HFF-Myc (cell line): ENCODE results near the gene CDH4.

Experiments used
- DNase-seq: peaks from one replicate; pipeline ENCODE4 v3.0.0-alpha.2; 2011; ENCODE audit warnings: low read depth; ENCODE audit errors: extremely low read depth
- H3K4me3 ChIP-seq: replicated peaks from 2 replicates; pipeline ENCODE4 v1.5.1; 2011; ENCODE audit warnings: low read depth, mild to moderate bottlenecking, control low read depth, low read length
- TF ChIP-seq, protein P1 (sequence below): IDR thresholded peaks from 2 replicates; pipeline ENCODE4 v1.5.1; 2012; ENCODE audit warnings: mild to moderate bottlenecking, low read depth, low read length, control low read depth; ENCODE audit errors: missing control alignments

Gene CDH4

DNA sequence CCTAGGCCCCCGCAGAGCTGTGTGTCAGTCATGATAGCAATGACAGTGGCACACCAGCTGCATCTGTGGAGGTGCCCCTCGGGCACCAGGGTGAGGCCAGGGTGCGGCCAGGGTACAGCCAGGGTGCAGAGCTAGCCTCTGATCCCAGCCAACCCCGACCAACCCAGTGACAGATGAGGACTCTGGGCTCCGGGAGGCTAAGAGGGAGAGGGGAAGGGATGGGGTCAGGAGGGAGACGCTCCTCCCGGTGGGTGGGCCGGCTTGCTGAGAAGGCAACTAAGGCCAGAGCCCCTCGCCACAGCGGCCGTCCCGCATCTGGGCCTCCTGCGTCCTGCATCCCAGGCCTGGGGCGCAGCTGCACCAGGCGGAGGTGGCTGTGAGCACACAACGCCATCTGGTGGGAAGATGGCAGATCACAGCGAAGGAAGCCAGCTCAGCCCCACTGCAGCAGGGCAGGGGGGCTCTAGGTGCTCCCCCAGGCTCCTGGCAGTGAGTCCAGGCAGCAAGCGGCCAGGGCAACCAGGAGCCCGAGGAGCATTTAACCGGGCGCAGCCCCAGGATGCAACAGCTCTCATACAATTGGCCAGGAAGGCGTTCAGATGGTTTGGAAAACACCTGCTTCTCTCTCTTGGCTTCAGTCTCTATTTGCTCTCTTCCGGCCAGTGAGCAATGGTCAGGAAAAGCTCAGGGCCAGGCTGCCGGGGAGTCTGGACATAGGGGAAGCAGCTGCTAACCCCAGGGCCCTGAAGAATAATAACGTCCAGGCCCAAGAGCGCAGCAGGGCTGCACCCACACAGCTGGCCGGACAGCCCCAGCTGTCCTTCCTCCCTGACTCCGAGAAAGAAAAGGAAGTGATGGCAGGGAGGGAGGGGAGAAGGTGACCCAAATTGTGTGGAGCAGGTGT lies 644.2 kb downstream of the CDH4 start:
- H3K4me3 ChIP-seq = no peak overlapping the region
- DNase-seq = no peak
- TF ChIP-seq, protein P1, sequence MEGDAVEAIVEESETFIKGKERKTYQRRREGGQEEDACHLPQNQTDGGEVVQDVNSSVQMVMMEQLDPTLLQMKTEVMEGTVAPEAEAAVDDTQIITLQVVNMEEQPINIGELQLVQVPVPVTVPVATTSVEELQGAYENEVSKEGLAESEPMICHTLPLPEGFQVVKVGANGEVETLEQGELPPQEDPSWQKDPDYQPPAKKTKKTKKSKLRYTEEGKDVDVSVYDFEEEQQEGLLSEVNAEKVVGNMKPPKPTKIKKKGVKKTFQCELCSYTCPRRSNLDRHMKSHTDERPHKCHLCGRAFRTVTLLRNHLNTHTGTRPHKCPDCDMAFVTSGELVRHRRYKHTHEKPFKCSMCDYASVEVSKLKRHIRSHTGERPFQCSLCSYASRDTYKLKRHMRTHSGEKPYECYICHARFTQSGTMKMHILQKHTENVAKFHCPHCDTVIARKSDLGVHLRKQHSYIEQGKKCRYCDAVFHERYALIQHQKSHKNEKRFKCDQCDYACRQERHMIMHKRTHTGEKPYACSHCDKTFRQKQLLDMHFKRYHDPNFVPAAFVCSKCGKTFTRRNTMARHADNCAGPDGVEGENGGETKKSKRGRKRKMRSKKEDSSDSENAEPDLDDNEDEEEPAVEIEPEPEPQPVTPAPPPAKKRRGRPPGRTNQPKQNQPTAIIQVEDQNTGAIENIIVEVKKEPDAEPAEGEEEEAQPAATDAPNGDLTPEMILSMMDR = peak; percentile 76

DNA sequence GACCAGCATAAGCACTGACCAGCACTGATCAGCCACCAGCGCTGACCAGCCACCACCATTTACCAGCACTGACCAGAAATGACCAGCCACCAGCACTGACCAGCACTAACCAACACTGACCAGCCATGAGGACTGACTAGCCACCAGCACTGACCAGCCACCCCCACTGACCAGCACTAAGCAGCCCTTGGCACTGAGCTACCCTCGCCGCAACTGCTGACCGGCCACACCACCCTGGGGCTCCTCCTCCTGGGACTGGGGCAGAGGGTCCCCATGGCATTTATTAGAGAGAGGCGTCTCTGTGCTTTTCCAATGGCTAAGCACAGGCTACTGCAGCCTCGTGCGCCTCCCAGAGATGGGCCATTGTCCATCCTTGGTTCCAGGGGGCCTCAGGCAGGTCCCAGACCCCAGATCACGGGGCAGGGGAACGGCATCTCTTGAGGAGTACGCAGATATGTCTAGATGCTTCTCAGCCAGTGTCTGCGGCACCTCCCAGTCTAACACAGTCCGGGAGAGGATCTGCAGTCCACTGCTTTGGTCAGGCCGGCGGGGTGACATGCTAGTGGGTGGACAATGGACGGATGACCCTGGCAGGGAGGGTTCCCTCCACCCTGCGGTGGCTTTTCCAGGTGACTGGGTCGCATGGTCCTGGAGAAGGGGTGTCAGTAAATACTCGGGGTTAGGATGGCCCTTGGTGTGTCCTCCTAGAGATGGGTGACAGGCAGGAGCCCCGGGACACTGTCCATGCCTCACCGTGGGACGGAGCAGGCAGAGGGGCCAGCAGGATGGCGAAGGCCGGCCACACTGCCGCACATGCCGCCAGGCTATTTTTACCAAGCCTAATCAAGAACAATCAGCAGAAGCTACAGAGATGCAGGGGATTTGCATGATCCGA lies 645.6 kb downstream of the CDH4 start:
- no peak overlapping the region for H3K4me3 ChIP-seq
- TF ChIP-seq, protein P1 = no peak
- no peak for DNase-seq

DNA sequence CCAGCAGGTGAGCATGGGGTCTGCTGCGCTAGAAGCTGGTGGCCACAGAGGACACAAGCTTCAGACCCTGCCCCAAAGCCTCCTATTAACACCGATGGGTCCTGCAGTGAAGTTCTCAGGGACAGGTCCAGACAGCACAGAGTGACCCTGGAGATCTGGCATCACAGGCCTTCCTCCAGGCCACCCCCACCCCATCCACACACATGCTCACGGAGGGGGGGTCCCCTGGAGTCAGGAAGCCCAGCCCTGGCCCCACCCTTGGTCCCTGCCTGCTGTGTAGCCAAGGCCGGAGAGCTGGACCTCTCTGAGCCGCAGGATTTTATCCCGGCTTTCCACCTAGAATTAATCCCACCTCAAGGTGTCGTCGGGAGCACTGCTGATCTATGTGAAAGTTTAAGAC lies 646.3 kb downstream of the CDH4 start:
- H3K4me3 ChIP-seq = no peak overlapping the region
- TF ChIP-seq, protein P1 = no peak
- no peak for DNase-seq

DNA sequence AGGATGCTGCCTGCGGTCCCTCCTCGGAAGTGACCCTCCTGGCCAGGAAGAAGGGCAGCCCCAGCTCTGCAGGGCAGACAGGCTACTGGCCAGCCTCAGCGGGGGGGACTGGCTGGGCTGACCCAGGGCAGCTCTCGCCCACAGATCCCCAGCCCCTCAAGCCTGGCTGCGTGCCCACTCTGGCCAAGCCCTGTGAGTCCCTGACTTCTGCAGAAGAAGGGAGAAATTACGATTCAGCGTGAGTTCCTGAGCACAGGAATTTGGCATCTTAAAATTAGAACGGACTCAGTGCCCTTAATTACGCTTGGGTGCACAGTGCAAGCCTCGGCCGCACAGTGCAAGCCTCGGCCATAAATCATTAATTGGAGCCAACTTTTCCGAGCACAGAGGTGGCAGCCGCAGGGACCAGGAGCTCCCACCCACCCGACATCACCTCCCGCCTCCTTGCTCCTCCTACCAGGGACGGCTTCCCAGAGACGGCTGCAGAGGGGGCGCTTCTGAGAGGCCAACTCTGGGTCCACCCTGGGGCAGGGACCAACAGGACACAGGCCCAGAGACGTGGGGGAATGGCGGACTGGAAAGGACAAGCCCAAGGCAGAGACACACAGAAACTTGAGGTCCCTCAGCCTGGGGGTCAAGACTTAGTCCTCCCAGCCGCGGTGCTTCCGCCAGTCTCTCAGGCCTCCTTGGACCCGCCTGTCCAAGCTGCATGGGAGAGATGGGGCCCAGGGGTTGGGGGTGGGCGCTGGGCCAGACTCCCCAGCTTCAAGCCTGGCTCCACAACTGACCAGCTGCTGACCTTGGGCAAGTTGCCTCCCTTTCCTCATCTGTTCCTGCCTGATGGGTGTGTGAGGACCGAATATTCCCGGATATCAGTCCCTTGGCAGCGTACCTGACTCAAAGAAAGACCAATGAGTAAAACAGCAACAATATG lies 648.2 kb downstream of the CDH4 start:
- no peak for DNase-seq
- H3K4me3 ChIP-seq = no peak overlapping the region
- TF ChIP-seq, protein P1 = no peak

DNA sequence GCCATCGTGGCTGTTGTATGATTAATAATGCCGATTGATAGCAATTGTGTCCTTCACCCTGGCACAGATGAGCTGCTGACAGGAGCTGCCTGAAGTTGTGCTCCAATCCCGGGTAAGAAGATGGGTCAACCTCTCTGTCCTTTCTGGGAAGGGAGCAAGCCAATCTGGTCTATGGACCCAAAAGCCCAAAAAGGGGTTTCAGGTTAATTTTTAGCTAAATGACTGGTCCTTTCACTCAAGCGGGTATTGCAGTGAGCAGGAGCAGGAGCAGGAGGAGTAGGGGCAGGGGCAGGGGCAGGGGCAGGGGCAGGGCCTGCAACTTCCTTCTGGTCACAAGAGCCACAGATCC lies 648.9 kb downstream of the CDH4 start:
- no peak overlapping the region for H3K4me3 ChIP-seq
- TF ChIP-seq, protein P1 = no peak
- DNase-seq = no peak
